HTERT RPE-1 (cell line): ENCODE measurements around the gene CPNE8.

Source experiments
- in situ Hi-C: fragments of 300-500 bp; cut with MboI; formaldehyde crosslinking; loops from 4 replicates; pipeline ENCODE4 v1.14.3; 2020; ENCODE audit warnings: low sequenced_read_pairs

CPNE8 gene

DNA sequence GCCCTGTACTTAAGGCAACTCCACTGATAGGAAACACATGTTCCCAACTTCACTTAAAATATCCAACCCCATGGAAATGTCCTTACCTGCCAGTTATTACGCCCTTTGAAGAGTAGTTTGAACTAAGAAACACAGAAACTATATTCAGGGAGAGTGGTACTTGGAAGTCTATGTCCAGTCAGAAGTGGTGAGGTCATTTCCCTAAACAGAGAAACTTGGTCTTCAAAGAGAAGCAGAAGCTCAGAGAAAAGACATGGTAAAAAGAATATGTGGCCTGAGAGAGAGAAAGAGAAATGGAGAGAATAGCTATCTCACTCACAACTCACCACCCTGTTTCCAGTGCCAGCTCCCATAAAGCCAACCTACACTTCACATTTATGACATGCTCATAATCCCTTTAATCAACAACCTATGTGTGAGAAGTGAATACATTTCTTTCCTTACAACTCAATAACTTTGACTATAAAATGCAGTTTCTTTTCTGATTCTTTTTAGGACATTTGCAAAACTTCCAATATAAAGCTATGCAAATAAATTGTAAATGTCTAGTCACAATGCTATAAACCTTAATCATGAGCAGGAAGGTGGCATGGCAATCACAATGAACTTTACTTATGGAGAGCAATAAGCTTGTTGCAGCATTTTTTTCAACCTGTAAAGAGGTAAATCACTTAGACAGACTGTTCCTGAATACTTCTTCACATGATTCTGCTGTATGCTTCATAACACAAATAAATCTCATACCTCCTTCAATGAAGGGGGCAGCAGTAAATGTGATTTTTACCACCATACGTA lies 67.1 kb downstream of the CPNE8 start:
- in situ Hi-C loops = no loop called here

DNA sequence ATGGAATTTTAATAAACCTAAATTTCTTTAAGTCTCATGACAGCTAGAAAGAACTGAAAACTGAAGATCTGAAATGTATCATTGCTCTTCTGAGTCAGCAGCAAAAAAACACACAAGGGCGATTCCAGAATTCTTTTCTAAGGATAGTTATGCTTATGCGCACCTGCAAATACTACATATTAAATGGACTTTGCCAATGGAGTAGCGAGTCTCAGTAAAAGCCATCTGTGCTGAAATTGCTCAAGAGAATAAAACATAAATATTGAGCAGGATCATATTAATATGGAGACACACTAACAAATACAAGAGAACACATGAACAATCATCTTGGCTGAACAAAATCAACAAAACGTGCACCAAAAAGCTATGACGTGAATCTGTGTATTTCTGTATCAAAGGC lies 73.7 kb downstream of the CPNE8 start:
- in situ Hi-C loops = no loop called here

DNA sequence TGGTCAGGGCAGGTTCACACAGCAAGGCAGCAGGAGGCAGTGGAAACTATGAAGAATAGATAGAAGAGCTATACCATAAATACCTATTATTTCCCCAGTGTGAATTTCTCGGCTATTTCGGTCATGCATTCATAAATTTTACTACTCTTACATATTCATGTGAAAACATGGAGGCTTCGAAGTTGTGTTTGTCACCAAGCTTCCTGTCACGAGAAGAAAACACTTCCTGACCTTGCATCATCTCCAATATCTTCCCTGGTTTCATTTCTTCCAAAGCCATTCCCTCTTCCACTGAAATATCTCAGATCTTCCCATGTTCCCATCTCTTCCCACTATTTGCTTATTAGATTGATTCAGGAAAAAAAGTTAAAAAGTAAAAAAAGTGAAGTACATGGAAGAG lies 80.4 kb downstream of the CPNE8 start:
- in situ Hi-C loops = no loop called here

DNA sequence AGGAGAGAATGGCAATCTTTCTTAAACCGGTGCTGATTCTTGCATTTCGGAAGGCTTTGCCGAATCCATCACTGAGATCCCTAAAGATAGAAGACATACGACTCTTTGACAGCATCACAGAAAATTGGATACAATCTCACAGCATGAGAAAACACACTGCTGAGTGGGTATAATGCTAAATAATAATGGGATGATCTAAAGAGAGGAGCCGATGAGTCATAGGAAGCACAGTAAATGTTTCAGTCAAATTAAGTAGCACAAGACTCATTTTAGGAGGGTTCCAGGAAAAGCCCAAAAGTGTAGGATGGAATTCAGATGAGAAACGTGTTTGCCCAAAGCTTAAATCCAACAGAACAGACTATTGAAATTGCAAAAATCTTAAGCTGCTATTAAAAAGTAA lies 81.7 kb downstream of the CPNE8 start:
- in situ Hi-C loops = no loop called here

DNA sequence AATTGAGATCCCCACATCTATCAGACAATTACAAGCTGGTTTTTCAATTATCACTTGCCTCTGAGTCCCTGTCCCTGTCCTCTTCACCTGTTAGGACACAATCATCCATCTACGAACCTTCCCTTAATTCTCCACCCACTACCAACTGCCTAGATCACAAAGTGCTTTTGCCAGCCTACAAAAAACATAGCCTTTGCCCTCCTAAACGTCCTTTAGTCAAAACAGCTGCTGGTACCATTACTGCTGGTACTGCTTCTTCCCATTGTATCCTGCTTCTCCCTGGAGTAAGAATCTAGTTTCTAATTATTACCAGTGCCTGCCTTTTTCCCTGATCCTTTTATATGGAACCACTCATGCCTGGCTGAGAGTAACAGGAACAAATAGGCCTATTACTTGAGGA lies 82.1 kb downstream of the CPNE8 start:
- in situ Hi-C loops = no loop called here

DNA sequence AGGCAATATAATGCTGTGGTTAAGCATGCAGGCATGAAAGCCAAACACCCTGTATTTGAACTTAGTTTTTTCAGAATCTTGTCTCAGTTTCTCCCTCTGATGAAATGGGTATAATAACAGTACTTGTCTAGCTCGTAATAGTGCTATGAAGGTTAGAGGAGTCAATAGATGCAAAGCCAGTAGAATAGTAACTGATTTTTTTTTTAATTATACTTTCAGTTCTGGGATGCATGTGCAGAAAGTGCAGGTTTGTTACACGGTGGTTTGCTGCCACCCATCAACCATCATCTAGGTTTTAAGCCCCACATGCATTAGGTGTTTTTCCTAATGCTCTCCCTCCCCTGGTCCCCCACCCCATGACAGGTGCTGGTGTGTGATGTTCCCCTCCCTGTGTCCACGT lies 87.4 kb downstream of the CPNE8 start:
- in situ Hi-C loops = no loop called here

DNA sequence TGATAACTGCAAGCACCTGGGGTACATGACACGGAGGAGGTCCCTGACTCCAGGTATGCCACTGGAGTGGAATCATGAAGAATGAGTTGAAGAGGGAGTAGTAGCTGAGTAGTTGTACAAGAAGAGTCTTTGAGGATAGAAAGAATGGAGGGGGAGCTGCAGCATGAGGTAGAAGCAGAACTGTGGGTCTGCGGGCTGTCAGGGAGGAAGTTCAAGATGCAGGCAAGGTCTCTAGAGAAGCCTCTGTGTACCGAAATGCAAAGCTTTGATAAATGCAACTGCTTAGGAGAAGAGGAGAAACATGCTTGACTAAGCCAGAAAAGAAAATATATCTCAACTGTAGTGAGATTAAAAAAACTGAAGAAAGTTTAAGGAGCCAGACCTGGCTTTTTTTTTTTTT lies 91.5 kb downstream of the CPNE8 start:
- in situ Hi-C loops = no loop called here

DNA sequence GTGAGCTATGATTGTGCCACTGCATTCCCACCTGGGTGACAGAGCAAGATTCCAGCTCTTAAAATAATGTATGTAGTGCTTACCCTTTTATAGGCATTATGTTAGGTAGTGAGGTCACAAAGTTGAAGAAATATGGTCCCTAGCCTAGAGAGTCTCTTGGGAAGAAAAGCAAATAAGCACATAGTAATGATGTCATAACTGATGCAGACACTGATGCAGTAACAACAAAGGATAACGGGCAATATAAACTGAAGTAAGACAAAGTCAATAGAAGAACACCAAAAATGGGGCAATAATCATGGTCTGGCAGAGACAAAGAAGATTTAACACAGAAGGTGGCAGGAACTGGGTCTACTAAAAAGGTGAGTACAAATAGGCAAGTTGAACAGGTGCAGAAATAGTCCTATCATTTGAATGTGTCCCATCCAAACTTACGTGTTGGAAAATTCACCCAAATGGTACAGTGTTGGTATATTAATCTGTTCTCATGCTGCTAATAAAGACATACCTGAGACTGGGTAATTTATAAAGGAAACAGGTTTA lies 93.5 kb downstream of the CPNE8 start:
- in situ Hi-C loops = no loop called here

DNA sequence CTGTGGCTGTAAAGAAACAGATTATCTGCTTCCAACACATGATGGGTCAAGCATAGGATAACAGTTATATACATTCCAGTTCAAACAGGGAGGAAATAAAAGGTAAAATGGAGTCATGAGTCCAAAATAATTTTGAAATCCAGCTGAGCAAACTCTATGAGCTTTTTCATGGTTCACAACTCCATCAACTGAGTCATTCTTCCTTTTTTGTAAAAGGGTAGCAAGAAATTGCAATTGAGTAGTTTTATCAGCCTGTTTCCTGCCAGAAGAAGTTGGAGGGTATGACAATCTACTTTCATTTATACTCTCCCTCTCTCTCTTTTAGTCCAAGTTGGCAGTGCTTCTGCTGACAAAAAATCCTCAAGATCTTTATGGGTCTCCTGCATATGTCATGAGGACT lies 95.6 kb downstream of the CPNE8 start:
- in situ Hi-C loops = no loop called here

DNA sequence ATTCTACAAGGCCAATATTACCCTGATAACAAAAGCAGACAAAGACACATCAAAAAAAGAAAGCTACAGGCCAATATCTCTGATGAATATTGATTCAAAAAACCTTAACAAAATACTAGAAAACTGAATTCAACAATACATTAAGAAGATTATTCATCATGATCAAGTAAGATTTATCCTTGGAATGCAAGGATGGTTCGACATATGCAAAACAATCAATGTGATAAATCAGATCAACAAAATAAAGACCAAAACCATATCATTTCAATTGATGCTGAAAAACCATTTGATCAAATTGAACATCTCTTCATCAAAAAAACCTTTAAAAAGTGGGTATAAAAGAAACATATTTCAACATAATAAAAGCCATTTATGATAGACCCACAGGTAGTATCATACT lies 117.3 kb downstream of the CPNE8 start:
- in situ Hi-C loops = no loop called here

DNA sequence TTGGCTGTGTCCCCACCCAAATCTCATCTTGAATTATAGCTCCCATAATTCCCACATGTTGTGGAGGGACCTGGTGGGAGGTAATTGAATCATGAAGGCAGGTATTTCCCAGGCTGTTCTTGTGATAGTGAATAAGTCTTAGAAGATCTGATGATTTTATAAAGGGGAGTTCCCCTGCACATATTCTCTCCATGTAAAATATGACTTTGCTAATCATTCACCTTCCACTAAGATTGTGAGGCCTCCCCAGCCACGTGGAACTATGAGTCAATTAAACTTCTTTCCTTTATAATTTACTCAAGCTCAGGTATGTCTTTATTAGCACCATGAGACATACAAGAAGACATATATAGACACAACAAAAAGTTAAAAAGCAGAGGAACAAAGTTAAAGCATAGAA lies 120.0 kb downstream of the CPNE8 start:
- in situ Hi-C loops = no loop called here

DNA sequence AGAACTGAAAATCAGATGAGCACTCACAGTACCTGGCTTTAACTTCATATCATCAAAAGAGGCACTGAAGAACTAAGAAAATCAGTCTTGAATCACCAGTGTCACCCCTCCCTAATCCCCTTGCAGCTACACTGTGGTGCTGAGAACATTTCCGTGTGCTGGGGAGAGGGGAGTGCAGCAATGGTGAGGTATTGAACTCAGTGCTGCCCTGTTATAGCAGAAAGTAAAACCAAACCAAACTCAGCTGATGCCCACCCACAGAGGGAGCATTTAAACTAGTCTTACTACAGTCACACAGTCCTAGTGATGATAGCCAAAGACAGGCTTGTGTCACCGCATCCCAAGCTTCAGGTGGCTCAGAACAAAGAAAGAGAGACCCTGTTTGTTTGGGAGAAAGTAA lies 122.1 kb downstream of the CPNE8 start:
- in situ Hi-C loops = no loop called here

DNA sequence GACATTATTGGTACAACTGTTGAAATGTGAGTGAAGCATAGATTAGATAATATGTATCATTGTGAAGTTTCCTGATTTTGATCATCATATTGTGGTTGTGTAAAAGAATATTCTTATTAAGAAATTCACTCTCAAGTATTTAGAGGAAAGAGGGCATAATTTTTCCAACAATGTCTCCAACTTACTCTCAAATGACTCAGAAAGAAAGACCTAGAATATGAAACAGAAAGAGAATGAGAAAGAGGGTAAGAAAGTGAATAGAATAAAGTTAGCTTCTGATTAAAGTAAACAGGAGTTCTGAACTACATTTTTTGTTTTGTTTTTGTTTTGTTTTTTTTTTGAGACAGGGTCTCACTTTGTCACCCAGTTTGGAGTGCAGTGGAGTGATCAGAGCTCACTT lies 123.0 kb downstream of the CPNE8 start:
- in situ Hi-C loops = no loop called here

DNA sequence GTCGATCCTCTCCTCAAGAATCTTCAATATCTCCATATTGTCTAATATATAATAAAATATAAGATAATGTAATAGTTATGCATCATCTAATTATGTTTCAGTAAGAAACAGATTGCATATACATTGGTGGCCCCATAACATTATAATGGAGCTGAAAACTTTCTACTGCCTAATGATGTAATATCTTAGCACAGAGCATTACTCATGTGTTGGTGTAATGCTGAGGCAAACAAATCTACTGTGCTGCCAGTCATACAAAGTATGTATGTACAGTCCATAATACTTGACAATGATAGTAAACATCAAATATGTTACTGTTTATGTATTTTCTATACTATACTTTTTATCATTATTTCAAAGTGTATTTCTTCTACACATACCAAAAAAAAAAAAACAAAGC lies 128.7 kb downstream of the CPNE8 start:
- in situ Hi-C loops = no loop called here

DNA sequence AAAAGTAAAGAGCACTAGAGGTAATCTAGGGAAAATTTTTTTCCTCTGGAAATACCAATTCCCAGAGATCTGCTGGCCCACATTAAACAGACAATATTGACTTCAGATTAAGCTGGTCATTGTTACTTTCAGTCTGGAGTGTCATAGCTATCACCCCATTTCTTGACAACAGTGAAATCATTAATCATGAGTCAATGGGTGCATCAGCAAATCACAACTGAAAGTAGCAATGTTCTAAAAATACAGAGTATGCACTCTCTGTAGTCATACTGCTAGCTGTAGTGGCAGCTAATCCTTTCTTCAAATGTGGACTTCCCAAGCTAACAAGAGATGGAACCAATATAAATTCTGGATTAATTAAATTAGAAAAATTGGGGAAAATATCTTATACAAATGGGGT lies 129.9 kb downstream of the CPNE8 start:
- in situ Hi-C loops = no loop called here

DNA sequence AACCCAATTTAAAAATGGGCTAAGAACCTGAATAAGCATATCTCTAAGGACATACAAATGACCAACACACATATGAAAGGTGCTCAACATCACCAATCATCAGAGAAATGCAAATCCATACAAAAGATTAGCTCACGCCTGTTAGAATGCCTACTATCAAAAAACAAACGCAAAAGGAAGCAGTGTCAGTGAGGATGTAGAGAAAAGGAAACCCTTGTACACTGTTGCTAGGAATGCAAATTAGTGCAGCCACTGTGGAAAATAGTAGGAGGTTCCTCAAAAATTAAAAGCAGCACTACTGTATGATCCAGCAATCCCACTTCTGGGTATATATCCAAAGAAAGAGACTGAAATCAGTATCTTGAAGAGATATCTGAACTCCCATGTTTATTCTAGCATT lies 133.0 kb downstream of the CPNE8 start:
- in situ Hi-C loops = no loop called here

DNA sequence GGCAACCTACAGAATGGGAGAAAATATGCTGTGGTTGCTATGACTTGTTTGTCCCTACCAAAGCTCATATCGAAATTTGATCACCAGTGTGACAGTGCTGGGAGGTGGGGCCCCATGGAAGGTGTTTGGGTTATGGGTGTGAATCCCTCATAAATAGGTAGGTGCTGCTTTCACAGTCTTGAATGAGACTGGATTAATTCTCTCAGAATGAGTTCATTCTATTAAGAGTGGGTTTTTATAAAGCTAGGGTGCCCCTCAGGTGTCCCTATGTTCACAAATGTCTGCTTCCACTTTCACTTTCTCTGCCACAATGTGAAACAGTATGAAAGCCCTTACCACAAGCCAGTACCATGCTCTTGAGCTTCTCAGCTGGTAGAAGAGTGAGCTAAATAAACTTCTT lies 133.5 kb downstream of the CPNE8 start:
- in situ Hi-C loops = no loop called here

DNA sequence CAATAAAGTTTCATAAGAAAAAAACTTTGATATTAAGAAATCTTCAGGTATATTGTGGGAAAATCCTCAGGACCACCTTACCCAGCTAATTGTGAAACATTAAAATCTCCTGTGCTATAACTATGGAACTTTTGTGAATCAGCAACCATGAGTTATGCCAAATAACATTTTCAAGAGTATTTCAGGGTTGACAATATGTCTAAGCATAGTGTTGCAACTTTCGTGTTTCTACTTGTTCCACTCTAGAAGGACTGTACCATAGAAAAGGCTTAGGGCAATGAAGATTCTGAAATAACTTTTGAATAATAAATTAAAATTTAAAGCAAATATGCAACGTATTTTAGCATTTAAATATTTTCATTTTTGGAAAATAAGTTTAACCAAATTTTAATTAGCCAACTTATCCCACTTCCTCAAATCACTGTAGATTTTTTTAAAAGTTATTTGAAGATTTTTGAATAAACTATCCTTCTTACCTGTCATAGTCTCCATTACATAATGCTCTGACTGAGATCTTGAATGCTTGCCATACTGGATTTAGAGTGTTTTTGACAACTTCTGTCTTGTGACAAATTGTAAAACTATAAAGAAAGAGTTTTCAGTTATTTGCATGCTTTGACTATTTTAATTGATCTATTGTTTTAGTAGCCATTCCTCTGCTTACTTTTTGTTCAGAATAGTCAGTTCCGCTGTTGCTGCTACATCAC lies 143.6 kb downstream of the CPNE8 start:
- in situ Hi-C loops = no loop called here

DNA sequence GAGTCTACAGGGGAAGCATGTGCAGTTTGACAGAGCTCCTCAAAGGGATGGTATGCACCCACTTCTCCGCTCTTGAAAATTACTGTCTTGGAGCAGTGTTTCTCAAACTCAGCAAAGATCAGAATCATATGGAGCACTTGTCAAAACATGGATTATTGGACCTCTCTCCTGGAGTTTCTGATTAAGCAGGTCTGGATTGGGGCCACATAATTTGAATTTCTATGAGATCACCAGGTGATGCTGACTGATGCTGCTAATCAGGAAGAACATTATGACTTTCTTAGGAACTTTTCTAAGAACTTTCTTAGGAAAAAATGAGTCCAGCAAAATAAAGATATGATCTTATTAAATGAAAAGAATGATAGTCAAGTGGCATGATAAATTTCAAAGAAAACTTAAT lies 144.3 kb downstream of the CPNE8 start:
- in situ Hi-C loops = no loop called here

DNA sequence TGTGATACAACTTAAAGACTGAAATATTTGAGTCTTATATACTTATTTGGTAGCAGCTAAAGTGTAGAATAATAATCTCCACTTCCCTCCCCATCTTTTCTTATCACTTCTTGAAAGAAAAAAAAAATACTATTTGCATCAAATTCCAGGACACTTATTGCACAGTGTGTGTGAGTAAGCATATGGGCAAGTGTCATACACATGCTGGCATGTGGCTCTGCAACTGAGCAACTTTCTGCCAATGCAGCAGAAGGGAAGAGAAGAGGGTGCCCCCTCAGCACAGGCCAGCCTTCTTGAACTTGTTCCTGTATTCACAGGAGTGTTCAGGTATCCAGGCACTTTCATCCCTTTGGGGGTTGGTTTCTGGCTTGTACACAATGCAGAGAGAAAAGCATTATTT lies 145.8 kb downstream of the CPNE8 start:
- in situ Hi-C loops = no loop called here

DNA sequence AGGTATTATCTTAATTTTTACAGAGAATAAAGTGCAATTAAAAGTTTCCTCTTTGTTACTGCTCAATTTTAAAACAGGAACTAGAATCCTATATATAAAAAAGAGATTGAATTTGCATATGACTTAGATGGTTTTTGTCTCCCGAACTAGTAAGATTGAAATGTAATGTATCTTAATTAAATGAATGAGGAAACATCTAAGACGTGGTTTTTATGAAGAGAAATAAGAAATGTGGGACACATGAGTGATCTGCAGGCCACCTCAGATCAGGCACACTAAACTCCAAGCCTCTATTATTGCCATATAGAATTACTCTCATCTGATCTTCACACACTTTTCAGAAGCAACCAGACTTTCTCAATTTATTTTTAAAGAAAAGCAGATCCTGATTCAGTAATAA lies 158.6 kb downstream of the CPNE8 start:
- in situ Hi-C loops = no loop called here

DNA sequence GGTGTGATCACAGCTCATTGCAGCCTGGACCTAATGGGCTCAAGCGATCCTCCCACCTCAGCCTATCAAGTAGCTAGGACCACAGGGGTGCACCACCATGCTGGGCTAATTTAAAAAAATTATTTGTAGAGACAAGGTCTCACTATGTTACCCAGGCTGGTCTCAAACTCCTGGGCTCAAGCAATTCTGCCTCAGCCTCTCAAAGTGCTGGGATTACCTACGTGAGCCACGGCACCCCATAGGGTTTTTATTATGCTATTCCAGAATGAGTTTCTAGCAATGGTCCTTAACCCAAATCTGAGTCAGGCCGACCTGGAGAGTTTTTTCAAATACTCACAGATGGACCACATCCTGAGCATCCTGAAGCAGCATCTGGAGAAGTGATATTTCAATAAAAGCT lies 159.8 kb downstream of the CPNE8 start:
- in situ Hi-C loops = no loop called here
